ENCODE results near the gene CENPM.

CENPM gene, protein sequence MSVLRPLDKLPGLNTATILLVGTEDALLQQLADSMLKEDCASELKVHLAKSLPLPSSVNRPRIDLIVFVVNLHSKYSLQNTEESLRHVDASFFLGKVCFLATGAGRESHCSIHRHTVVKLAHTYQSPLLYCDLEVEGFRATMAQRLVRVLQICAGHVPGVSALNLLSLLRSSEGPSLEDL
- total RNA-seq = 2.6 to 7.3 reads per million in 2 experiments

DNA sequence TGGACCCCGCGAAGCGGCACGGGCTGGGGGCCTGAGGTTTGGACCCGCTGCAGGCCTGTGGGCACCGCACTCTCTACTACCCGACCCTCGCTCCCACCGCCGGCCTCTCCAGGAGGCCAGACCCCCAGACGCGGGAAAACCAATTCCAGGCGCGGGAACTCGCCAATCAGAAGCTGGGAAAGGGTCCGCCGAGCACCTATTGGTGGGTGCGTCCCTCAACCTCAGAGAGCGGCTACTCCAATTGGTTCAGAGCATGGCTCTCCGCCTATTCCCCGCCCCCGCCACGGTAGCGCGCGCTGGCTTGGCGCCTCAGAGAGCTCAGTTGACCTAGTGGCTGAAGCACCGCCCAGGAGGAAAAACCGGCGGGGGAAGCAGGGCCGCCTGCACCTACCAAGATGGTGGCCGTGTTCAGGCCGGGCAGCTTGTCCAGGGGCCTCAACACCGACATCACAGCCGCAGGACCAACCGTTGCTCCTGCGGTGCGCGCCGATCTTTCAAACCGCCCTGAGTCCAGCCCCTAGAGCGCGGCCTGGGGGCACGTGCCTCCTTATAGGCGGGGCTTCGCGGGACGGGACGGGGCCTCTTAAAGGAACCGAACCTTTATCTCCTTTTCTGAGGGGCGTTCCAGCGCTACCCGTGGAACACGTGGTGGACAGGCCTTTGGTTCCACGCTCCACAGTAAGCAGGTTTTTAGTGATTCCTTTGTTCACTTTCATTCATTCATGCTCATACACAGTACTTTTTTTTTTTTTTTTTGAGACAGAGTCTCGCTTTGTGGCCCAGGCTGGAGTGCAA, at the start of gene CENPM:
TSS of gene CENPM (minus strand) at position 524 of the 795 bp plus-strand sequence. CDS start at position 448, 76 bp downstream.
- peak; percentile 75 for DNase-seq (ENCODE audit: low read depth)

DNA sequence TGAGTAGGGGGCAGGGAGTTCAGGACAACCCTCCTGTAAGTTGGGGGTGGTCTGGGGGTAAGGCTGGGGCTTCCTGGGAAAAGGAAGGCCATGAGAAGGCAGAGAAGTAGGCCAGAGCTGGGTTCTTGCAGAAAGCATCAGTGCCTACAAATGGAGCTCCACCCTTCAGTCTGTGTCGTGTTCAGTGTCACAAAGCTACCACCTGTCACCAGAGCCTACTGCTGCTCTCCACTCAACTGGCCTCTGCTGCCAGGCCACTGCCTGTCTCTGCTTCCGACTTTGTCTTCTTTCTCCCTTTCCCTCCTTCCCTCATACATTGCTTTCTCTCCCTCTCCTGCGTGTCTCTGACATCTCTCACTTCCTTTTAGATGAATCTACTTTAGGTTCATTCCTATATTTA, 48.3 kb upstream of the CENPM start:
- no peak for DNase-seq (ENCODE audit: low read depth)

- DNase-seq (ENCODE audit: low read depth) = no peak
Measured at GRCh38 chr22:41992496-41992895, 45.5 kb upstream of the CENPM start.

DNA sequence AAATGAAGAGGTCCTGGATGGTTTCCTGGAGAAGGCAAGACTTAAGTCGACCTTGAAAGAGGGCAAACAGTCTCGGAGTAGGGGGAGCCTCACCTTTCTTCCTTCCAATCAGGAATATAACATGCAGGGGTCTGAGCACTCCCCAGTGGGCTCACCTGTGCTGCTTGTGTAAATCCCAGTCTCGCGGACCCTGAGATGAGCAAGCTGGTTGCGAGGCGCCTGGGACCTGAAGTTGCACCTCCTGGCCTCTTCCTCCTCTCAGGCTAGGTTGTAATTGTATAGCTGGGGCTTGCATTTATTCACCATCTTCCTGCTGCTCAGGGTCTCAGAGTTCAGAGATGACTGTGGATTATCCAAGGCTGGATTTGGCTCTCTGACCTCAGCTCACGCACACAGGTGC, 44.2 kb upstream of the CENPM start:
- DNase-seq (ENCODE audit: low read depth) = no peak

GRCh38 chr22:41989246-41989645, 42.3 kb upstream of the CENPM start:
- no peak for DNase-seq (ENCODE audit: low read depth)

GRCh38 chr22:41987276-41987675, 40.3 kb upstream of the CENPM start:
- no peak for DNase-seq (ENCODE audit: low read depth)

- no peak for DNase-seq (ENCODE audit: low read depth)
Measured at GRCh38 chr22:41983513-41984405, 36.8 kb upstream of the CENPM start.

DNA sequence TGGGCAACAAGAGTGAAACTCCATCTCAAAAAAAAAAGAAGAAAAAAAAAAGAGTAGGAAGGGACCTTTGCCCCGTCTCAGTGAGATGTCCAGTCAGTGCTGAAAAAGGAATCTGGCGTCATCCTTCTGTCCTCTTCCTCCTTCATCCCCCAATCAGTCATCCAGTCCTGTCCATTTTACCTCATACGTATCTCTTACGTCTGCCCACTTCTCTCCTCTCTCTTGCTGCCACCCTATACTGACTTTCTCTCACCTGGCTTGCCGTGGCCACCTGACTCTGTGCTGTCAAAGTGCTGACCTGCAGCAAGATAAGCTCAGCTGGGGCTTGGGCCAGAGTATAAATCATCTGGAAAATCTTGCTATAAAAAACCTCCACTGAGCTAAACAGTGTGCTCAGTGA, 35.9 kb upstream of the CENPM start:
- DNase-seq (ENCODE audit: low read depth) = no peak

DNA sequence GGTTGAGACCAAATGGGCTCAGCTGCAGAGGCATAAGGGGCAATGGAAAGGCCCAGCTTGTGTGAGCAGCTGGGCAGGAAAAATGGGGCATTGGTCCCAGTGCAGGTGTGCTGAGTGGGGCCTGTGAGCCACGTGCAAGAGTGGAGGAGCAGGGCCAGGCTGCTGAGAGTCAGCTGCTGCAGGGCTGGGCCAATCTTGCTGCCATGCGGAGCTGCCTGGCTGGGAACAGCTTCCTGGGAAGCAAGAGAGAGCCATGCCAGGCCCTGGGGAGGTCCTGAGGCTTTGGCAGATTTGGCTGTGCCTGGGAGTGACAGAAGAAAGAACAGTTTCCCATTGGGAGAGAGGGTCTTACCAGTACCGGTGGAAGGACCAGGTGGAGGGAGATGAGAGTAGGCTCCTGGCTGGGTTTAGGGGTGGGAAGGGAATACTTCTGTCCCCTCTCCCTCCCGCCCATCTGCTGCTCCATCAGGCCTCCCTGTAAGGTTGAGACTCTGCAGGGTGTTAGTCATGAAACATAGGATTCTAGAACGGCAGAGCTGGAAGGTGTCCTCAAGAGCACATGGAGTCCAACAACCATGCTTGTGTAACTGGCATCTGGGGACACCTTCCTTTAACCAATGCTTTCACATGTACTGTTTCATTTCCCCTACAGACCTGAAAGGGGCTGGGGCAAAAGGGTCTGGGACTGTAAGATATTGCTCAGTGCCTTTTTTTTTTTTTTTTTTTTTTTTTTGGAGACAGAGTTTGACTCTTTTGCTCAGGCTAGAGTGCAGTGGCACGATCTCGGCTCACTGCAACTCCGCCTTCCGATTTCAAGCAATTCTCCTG, 32.7 kb upstream of the CENPM start:
- no peak for DNase-seq (ENCODE audit: low read depth)

DNA sequence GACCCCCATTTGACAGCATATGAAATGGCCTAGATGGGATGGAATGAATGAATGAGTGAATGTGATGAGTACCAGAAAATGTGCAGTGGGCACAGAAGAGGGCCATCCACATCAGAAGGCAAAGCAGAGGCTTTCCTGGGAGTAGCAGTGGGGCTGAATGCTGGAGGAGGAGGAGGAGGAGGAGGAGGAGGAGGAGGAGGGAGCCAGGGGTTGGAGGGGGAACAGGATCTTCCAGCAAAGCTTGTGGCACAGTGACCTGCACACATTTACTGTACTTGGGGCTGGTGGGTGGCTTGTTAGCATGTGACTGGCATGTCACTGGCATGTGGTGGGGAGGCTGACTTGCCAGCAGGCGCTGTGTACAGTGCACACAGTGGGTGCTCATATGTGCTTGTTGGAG, 31.8 kb upstream of the CENPM start:
- DNase-seq (ENCODE audit: low read depth) = no peak

DNA sequence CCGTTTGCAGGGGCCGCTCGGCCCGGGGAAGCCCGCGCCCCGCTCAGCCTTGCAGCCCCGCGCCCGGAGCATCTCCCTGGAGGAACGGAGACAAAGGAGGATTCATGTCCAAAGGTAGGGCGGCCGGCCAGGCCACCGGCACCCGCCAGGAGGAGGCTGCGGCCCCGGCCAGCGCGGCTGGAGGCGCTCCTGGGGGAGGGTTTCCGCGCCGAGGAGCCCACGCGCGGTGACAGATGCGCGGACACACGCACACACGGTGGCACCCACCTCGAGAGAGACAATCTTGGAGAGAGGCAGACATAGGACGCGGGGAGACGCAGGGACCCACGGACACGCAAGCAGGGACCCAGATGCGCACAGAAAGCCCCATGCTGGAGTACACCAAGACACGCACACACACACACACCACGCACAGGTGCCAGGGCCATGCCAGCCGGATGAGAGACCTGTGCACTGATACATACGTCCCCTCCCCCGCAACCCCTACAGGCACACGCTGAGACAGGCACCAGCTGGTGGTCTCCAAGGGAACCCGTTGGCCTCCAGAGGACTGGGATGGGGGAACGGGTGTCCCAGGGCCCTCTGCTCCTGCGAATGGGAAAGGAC, 30.1 kb upstream of the CENPM start:
- no peak for DNase-seq (ENCODE audit: low read depth)

DNA sequence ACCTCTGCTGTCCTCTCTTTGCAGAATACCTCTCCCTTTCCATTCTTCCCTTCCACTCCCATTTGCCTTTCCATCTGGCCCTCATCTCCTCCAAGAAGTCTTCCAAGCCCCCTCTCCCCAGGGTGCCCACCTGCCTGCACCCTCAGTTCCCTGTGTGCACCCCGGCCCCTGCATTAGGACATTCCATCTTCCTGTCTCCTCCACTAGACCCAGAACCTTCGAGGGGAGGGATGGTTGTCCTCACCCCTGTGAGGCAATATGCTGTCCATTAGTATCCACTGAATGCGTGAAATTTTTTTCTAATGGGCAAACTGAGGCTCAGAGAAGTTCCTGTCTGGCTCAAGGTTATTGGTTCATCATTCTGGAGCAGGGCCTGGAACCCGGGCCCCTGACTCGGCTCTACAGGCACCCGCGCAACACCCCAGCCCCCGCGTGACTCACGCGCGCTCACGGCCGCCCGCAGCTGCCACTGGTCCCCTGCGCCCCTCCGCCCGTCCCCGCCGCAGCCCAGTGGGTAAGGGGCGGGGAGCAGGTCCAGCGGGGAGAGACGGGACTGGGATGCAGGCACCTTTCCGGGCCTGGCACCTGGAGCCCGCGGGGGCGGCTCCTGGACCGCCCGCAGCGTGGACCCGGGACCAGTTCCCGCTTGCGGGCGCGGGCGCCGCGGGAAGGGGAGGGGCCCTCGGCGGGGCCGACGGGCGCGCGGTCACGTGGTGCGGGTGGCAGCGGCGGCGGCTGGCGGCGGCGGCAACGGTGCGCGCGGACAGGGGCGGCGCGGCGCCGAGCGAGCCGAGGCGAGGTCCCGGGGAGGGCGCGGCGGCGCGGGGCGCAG, 29.3 kb upstream of the CENPM start:
- peak; percentile 26 for DNase-seq (ENCODE audit: low read depth)

DNA sequence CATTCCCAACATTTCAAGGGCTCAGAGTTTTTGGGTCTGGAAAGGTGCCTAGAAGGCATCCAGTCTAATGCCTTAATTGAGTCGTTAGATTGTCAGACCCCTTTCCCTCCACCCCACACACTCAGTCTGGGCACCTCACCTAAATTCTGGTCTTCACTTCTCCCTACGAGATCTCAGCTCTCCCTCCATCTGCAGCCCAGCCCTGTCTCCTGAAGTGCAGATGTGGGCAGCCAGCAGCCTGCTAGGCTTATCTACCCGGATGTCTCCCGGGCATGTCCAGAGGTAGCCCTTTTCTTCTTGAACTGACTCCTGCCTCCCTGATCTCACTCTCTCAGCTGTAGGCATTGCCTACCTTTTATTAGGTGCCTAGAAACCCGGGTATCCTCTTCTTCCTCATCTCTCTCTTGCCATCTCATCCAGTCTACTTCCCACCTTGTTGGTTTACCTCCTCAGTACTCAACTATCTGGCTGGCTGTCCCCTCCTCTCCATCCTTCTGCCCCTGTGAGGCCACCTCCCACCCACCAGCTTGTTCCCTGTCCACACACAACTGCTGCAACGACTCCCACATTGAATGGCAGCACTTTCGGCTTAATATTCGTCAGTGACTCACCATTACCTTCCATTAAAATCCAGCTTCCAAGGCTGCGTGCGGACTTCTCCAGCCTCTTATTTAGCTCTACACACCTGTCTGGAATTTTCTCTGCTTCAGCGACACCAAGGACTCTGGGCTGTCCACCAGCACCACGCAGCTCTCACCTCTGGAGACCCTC, 28.5 kb upstream of the CENPM start:
- no peak for DNase-seq (ENCODE audit: low read depth)

DNA sequence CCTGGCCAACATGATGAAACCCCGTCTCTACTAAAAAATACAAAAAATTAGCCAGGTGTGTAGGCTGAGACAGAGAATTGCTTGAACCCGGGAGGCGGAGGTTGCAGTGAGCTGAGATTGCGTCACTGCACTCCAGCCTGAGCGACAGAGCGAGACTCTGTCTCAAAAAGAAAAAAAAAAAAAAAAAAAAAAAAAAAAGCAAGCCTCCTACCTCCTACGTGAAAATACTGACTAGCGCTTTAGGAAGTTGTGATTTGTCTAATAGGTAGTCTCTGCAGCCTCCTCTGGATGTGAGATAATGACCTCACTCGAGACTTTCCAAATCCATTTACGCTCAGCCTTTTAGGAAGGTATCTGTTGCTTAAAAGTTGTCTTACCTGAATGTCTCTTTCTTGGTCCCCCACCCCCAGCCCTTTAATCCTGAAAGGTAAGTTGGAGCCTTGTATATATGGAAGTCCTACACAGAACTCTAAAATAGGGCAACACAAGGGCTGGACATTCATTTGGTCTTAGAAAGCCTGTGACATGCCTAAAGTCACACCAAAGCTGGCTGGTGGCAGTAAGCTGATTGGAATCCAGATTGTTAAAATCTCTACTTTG, 27.8 kb upstream of the CENPM start:
- DNase-seq (ENCODE audit: low read depth) = no peak

GRCh38 chr22:41971431-41971830, 24.5 kb upstream of the CENPM start:
- no peak for DNase-seq (ENCODE audit: low read depth)

GRCh38 chr22:41970601-41971000, 23.6 kb upstream of the CENPM start:
- DNase-seq (ENCODE audit: low read depth) = no peak

DNA sequence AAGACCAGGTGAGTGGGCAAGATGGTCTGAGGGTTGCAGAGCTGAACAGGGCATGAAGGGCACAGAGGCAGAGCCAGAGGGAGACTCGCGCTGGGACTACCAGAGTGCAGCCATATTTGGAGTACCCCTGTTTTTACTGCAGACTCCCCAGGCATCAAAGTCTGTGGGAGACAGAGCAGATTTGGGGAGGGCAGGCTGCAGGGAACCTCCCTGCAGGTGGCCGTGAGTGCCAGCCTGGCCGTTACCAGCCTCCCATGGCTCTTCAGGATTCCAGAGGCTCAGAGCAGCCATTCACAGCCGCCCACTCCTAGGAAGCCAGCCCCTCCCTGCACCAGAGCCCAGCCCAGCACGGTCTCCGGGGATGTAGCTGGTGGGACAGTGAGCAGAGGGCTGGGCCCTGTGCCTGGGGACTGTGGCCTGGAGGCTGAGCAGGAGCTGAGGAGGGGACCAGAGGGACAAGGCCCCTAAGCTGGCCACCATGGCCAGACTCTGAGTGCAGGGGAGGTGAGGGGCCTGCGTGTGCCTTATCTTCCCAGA, 22.2 kb upstream of the CENPM start, which contains the start of gene SEPTIN3:
TSS of gene SEPTIN3 (plus strand) at position 334 of the 537 bp plus-strand sequence. CDS start 2,050 bp downstream, outside the sequence.
- no peak for DNase-seq (ENCODE audit: low read depth)

- DNase-seq (ENCODE audit: low read depth) = no peak
Measured at GRCh38 chr22:41968601-41969000, 21.6 kb upstream of the CENPM start.
